IMR-90 (cell line): ENCODE results near the gene MR1. TPM values are rescaled to one million over a fixed set of nuclear protein-coding genes. Genes with fewer than 3 reads are reported as not detected.

ENCODE experiments used
- ATAC-seq: fragments of 200-7000 bp; cut with Tn5 transposase; 2 replicates; pipeline ENCODE4 v1.9.1; 2020; ENCODE audit warnings: low read depth, mild to moderate bottlenecking, moderate library complexity
- BruUV-seq: library from RNA; stranded (reverse); fragments of 400-500 nt; replicated peaks from 2 replicates; lab custom pipeline; 2021; lab: Mats Ljungman, UMichigan
- CTCF ChIA-PET: fragments of 300-600 bp; formaldehyde crosslinking; extraction: SDS; loops from one replicate; lab custom pipeline; 2021; ENCODE audit warnings: antibody characterized with exemption; lab: Yijun Ruan, JAX
- POLR2A ChIA-PET: fragments of 300-600 bp; sonication (Branson Sonifier 250); formaldehyde crosslinking; loops from one replicate; lab custom pipeline; 2022; ENCODE audit warnings: antibody characterized with exemption; ENCODE audit not compliant: unreplicated experiment; lab: Charles Lee
- DNase-seq: peaks from one replicate; pipeline ENCODE4 v3.0.0; 2013
- H2AFZ ChIP-seq: replicated peaks from 2 replicates; pipeline ENCODE3; 2013; ENCODE audit warnings: low read length, mild to moderate bottlenecking; ENCODE audit not compliant: poor library complexity
- H2AK5ac ChIP-seq: 2 replicates; pipeline ENCODE4 v1.6.1; 2013; ENCODE audit warnings: low read depth, low read length, inconsistent platforms
- H2AK9ac ChIP-seq: replicated peaks from 2 replicates; pipeline ENCODE3; 2013; ENCODE audit warnings: mild to moderate bottlenecking, low read depth, low read length, moderate library complexity; ENCODE audit not compliant: poor library complexity
- H2BK120ac ChIP-seq: 2 replicates; pipeline ENCODE4 v1.6.1; 2013; ENCODE audit warnings: low read depth, low read length, inconsistent platforms
- H2BK15ac ChIP-seq: 3 replicates; pipeline ENCODE4 v1.6.1; 2013; ENCODE audit warnings: low read depth, low read length, inconsistent platforms
- H2BK20ac ChIP-seq: 2 replicates; pipeline ENCODE4 v1.6.1; 2013; ENCODE audit warnings: low read depth, mild to moderate bottlenecking, inconsistent platforms, low read length, moderate library complexity
- H2BK5ac ChIP-seq: 2 replicates; pipeline ENCODE4 v1.6.1; 2013; ENCODE audit warnings: mild to moderate bottlenecking, low read depth, low read length, inconsistent platforms; ENCODE audit not compliant: poor library complexity, severe bottlenecking
- H3K14ac ChIP-seq: replicated peaks from 2 replicates; pipeline ENCODE4 v1.6.1; 2013; ENCODE audit warnings: low read depth, low read length, inconsistent platforms
- H3K18ac ChIP-seq: 2 replicates; pipeline ENCODE4 v1.6.1; 2013; ENCODE audit warnings: low read depth, low read length, control low read depth
- H3K23ac ChIP-seq: 2 replicates; pipeline ENCODE4 v1.6.1; 2013; ENCODE audit warnings: low read depth, low read length, inconsistent platforms
- H3K27ac ChIP-seq: 2 replicates; pipeline ENCODE4 v1.5.1; 2013; ENCODE audit warnings: mild to moderate bottlenecking, control low read depth, low read length; ENCODE audit not compliant: insufficient read depth
- H3K27me3 ChIP-seq: 2 replicates; pipeline ENCODE4 v1.6.1; 2013; ENCODE audit warnings: low read length; ENCODE audit not compliant: control insufficient read depth, insufficient read depth
- H3K36me3 ChIP-seq: 2 replicates; pipeline ENCODE4 v1.6.1; 2013; ENCODE audit warnings: low read length, mixed read lengths; ENCODE audit not compliant: control insufficient read depth, insufficient read depth
- H3K4ac ChIP-seq: 2 replicates; pipeline ENCODE4 v1.6.1; 2013; ENCODE audit warnings: low read depth, low read length, inconsistent platforms
- H3K4me1 ChIP-seq: 2 replicates; pipeline ENCODE4 v1.6.1; 2013; ENCODE audit warnings: low read length, mixed read lengths; ENCODE audit not compliant: control insufficient read depth, insufficient read depth
- H3K4me2 ChIP-seq: 2 replicates; pipeline ENCODE4 v1.6.1; 2013; ENCODE audit warnings: low read depth, mild to moderate bottlenecking, control low read depth, low read length, moderate library complexity
- H3K4me3 ChIP-seq: 2 replicates; pipeline ENCODE4 v1.5.1; 2013; ENCODE audit warnings: low read depth, mild to moderate bottlenecking, control low read depth, low read length, moderate library complexity; ENCODE audit not compliant: insufficient read depth
- H3K56ac ChIP-seq: 2 replicates; pipeline ENCODE4 v1.6.1; 2013; ENCODE audit warnings: low read length, inconsistent platforms; ENCODE audit not compliant: insufficient read depth; ENCODE audit errors: extremely low read depth
- H3K79me1 ChIP-seq, 2 experiments: 2 replicates each; pipeline ENCODE4 v1.6.1; 2013; ENCODE audit warnings: low read length in 2 of 2, inconsistent platforms in 1 of 2, low read depth in 1 of 2
- H3K9ac ChIP-seq: 2 replicates; pipeline ENCODE4 v1.6.1; 2013; ENCODE audit warnings: low read depth, low read length, control low read depth
- H3K9me1 ChIP-seq: 2 replicates; pipeline ENCODE4 v1.6.1; 2013; ENCODE audit warnings: low read length, inconsistent platforms; ENCODE audit not compliant: insufficient read depth
- H3K9me3 ChIP-seq: 2 replicates; pipeline ENCODE4 v1.6.1; 2013; ENCODE audit warnings: low read length; ENCODE audit not compliant: control insufficient read depth, insufficient read depth
- H4K20me1 ChIP-seq: 2 replicates; pipeline ENCODE4 v1.6.1; 2013; ENCODE audit warnings: low read length, inconsistent platforms; ENCODE audit not compliant: insufficient read depth
- H4K5ac ChIP-seq: 2 replicates; pipeline ENCODE4 v1.6.1; 2013; ENCODE audit warnings: mild to moderate bottlenecking, low read depth, low read length, control low read depth
- H4K8ac ChIP-seq, 2 experiments: 2 replicates each; pipeline ENCODE4 v1.6.1; 2013; ENCODE audit warnings: low read depth in 2 of 2, low read length in 2 of 2, control low read depth in 1 of 2, inconsistent platforms in 1 of 2
- H4K91ac ChIP-seq: 2 replicates; pipeline ENCODE4 v1.6.1; 2013; ENCODE audit warnings: low read depth, low read length, inconsistent platforms; ENCODE audit not compliant: insufficient read depth
- BHLHE40 ChIP-seq: fragments of 150-350 bp; IDR thresholded peaks from 2 replicates; pipeline ENCODE4 v1.6.1; 2016; ENCODE audit warnings: mild to moderate bottlenecking, low read depth, low read length
- CEBPB ChIP-seq: IDR thresholded peaks from 2 replicates; pipeline ENCODE4 v1.6.1; 2012; ENCODE audit warnings: low read depth, low read length, improper control_type of control experiment
- CHD1 ChIP-seq: IDR thresholded peaks from 2 replicates; pipeline ENCODE4 v1.6.1; 2012; ENCODE audit warnings: low read depth, low read length, improper control_type of control experiment
- FOS ChIP-seq: fragments of 150-350 bp; IDR thresholded peaks from 2 replicates; pipeline ENCODE4 v1.6.1; 2016; ENCODE audit warnings: low read depth, low read length
- MAFK ChIP-seq: IDR thresholded peaks from 2 replicates; pipeline ENCODE4 v1.6.1; 2012; ENCODE audit warnings: low read depth, low read length, improper control_type of control experiment
- MAZ ChIP-seq: IDR thresholded peaks from 2 replicates; pipeline ENCODE4 v1.6.1; 2012; ENCODE audit warnings: low read depth, mild to moderate bottlenecking, low read length, improper control_type of control experiment, moderate library complexity, borderline replicate concordance
- MXI1 ChIP-seq: IDR thresholded peaks from 2 replicates; pipeline ENCODE4 v1.6.1; 2012; ENCODE audit warnings: low read depth, mild to moderate bottlenecking, low read length, moderate library complexity, borderline replicate concordance
- NFE2L2 ChIP-seq: fragments of 150-350 bp; IDR thresholded peaks from 2 replicates; pipeline ENCODE4 v1.6.1; 2016; ENCODE audit warnings: low read depth, mild to moderate bottlenecking, low read length
- POLR2A ChIP-seq: IDR thresholded peaks from 2 replicates; pipeline ENCODE4 v1.6.1; 2012; ENCODE audit warnings: mild to moderate bottlenecking, low read depth, low read length
- RAD21 ChIP-seq: IDR thresholded peaks from 2 replicates; pipeline ENCODE4 v1.6.1; 2012; ENCODE audit warnings: low read length, improper control_type of control experiment
- RCOR1 ChIP-seq: IDR thresholded peaks from 2 replicates; pipeline ENCODE4 v1.6.1; 2012; ENCODE audit warnings: mild to moderate bottlenecking, low read length, improper control_type of control experiment; ENCODE audit not compliant: insufficient replicate concordance
- RFX5 ChIP-seq: IDR thresholded peaks from 2 replicates; pipeline ENCODE4 v1.8.0; 2012; ENCODE audit warnings: low read depth, mild to moderate bottlenecking, low read length, moderate library complexity
- SMC3 ChIP-seq: fragments of 150-350 bp; IDR thresholded peaks from 2 replicates; pipeline ENCODE4 v1.6.1; 2016; ENCODE audit warnings: low read depth, mild to moderate bottlenecking, antibody characterized with exemption, low read length, moderate library complexity
- WGBS, 2 experiments: methylation state at CpG; one replicate each; pipeline versions ENCODE4 v1.1.5 to v1.1.7; 2013; ENCODE audit warnings: missing lambda C conversion rate in 2 of 2; ENCODE audit not compliant: insufficient read length in 1 of 2; ENCODE audit errors: extremely low coverage in 2 of 2; 5-methylcytosine and 5-hydroxymethylcytosine counted together
- dilution Hi-C: fragments of 300-500 bp; cut with HindIII; formaldehyde crosslinking; loops from one replicate; pipeline ENCODE4 v1.14.3; 2018; ENCODE audit warnings: low sequenced_read_pairs; ENCODE audit not compliant: unreplicated experiment
- in situ Hi-C: fragments of 300-500 bp; cut with MboI; formaldehyde crosslinking; loops from 3 replicates; pipeline ENCODE4 v1.14.3; 2019; ENCODE audit warnings: low sequenced_read_pairs, inconsistent platforms, mixed read lengths
- intact Hi-C: fragments of 100-400 bp; cut with micrococcal nuclease; formaldehyde crosslinking; loops from 2 replicates; pipeline ENCODE4 v1.10.0; 2022
- polyA plus RNA-seq, 3 experiments: library from polyadenylated mRNA; depleted of rRNA; stranded (reverse); fragments of >200 nt; gene quantifications; 2 replicates each; pipeline ENCODE4 v1.2.3, GENCODE V29; 2012; ENCODE audit warnings: low replicate concordance in 1 of 3
- total RNA-seq: library from RNA; depleted of rRNA; stranded (reverse); fragments of >200 nt; gene quantifications from 2 replicates; pipeline ENCODE4 v1.2.3, GENCODE V29; 2012
- TF ChIP-seq, protein P1 (sequence below): fragments of 150-350 bp; IDR thresholded peaks from 2 replicates; pipeline ENCODE4 v1.6.1; 2016; ENCODE audit warnings: low read depth, mild to moderate bottlenecking, low read length, moderate library complexity, borderline replicate concordance
- TF ChIP-seq, protein P2 (sequence below): conservative IDR thresholded peaks from 2 replicates; pipeline ENCODE4 v1.5.1; 2012; ENCODE audit warnings: mild to moderate bottlenecking, low read depth, low read length, improper control_type of control experiment
- TF ChIP-seq, protein P3 (sequence below): fragments of 150-350 bp; IDR thresholded peaks from 2 replicates; pipeline ENCODE4 v1.6.1; 2017; ENCODE audit warnings: mild to moderate bottlenecking, antibody characterized with exemption, low read length, low read depth

The MR1 gene
- total and polyA plus RNA-seq, 2 of the 4 experiments (the other 2 are of a cell fraction) = 6.0 to 6.1 TPM

DNA sequence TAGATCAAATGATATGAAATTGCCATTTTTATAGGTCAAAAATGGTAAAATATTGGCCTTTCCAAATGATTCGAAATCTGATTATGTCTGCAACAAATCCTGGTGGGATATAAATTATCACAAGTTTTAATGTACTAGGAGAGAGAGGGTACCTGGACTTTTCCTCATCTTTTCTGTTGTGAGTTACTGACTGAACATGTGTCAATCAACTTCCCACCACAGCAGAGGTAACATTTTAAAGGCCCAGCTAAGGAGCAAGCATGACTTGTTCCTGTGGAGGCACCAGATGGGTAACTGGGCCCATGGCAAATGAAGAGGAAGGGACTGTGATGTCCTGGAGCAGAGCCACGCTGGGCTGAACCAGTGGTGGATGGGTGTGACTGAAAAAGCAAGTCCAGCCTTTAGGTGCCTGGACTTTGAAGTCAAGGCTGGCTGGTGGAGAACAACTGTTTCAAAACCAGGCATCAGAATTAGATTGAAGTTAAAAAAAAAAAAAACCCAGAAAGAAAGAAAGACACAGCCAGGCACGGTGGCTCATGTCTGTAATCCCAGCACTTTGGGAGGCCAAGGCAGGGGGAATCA is 6.6 kb downstream of the MR1 start:
- Histone ChIP-seq H3K23ac (no peak overlapping the region), H4K5ac (no peak overlapping the region), H2AFZ (no peak overlapping the region), H4K91ac (no peak overlapping the region), H2BK120ac (no peak overlapping the region), H3K56ac (no peak overlapping the region), H2AK9ac (no peak overlapping the region), H3K9me3 (no peaks in the 10 kb centered on the region), H3K4me1 (peaks cover 9% of the 10 kb centered on the region), H2BK20ac (no peak overlapping the region), H3K9ac (no peak overlapping the region), H3K27me3 (no peaks in the 10 kb centered on the region), H2BK15ac (no peak overlapping the region), H4K8ac (no peak overlapping the region), H3K14ac (0 out of 2 replicates have a peak overlapping the region, but pooled peaks have one; percentile 22), H3K4ac (no peak overlapping the region), H3K27ac (no peak overlapping the region), H3K9me1 (peaks cover 9% of the 10 kb centered on the region; the same call in 1 of the 2 replicates), H3K79me1 (no peaks in the 10 kb centered on the region; a peak in 1 of 4 replicates), H4K20me1 (no peaks in the 10 kb centered on the region), H2AK5ac (no peak overlapping the region), H3K36me3 (0 out of 2 replicates have a peak, but pooled peaks cover 1% of the 10 kb centered on the region), H3K4me3 (no peak overlapping the region), H3K4me2 (no peak overlapping the region), H2BK5ac (no peak overlapping the region), H3K18ac (no peak overlapping the region)
- TF ChIP-seq FOS (no peak), MXI1 (no peak), RCOR1 (no peak), RAD21 (no peak), CEBPB (no peak), BHLHE40 (no peak), SMC3 (no peak), MAFK (no peak), MAZ (no peak), POLR2A (no peak), RFX5 (no peak), CHD1 (no peak), NFE2L2 (no peak)
- TF ChIP-seq, protein P1, sequence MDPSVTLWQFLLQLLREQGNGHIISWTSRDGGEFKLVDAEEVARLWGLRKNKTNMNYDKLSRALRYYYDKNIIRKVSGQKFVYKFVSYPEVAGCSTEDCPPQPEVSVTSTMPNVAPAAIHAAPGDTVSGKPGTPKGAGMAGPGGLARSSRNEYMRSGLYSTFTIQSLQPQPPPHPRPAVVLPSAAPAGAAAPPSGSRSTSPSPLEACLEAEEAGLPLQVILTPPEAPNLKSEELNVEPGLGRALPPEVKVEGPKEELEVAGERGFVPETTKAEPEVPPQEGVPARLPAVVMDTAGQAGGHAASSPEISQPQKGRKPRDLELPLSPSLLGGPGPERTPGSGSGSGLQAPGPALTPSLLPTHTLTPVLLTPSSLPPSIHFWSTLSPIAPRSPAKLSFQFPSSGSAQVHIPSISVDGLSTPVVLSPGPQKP = no peak
- TF ChIP-seq, protein P2, sequence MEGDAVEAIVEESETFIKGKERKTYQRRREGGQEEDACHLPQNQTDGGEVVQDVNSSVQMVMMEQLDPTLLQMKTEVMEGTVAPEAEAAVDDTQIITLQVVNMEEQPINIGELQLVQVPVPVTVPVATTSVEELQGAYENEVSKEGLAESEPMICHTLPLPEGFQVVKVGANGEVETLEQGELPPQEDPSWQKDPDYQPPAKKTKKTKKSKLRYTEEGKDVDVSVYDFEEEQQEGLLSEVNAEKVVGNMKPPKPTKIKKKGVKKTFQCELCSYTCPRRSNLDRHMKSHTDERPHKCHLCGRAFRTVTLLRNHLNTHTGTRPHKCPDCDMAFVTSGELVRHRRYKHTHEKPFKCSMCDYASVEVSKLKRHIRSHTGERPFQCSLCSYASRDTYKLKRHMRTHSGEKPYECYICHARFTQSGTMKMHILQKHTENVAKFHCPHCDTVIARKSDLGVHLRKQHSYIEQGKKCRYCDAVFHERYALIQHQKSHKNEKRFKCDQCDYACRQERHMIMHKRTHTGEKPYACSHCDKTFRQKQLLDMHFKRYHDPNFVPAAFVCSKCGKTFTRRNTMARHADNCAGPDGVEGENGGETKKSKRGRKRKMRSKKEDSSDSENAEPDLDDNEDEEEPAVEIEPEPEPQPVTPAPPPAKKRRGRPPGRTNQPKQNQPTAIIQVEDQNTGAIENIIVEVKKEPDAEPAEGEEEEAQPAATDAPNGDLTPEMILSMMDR = no peak
- TF ChIP-seq, protein P3, sequence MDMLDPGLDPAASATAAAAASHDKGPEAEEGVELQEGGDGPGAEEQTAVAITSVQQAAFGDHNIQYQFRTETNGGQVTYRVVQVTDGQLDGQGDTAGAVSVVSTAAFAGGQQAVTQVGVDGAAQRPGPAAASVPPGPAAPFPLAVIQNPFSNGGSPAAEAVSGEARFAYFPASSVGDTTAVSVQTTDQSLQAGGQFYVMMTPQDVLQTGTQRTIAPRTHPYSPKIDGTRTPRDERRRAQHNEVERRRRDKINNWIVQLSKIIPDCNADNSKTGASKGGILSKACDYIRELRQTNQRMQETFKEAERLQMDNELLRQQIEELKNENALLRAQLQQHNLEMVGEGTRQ = no peak
- ChIA-PET CTCF (interaction anchor here (0.7 kb wide), 1 partner anchor 346 kb away, joined by 3 read pairs; no protein-coding TSS in a partner anchor), POLR2A (no interaction called here)
- BruUV-seq = no TSS peak
- DNase-seq = no peak
- in situ Hi-C loops = no loop called here
- intact Hi-C loops = no loop called here
- whole genome bisulfite sequencing, 2 experiments = 100% methylated on average over 1 of the region's 3 CpGs; no CpG with 5 or more reads in 1 of the 2 experiments
- ATAC-seq = no peak
- dilution Hi-C loops = no loop called here
